GM21825 (cell line): ENCODE data around the gene PLN.

Experiments
- ATAC-seq: cut with Tn5 transposase; IDR thresholded peaks from one replicate; pipeline ENCODE4 v1.9.1; 2021; ENCODE audit warnings: mild to moderate bottlenecking, moderate library complexity; ENCODE audit not compliant: unreplicated experiment

Gene PLN

GRCh38 chr6:118577972-118578371 is 29.9 kb downstream of the PLN start:
- ATAC-seq, result no peak

GRCh38 chr6:118578617-118579016 is 30.5 kb downstream of the PLN start:
- ATAC-seq, result no peak

- ATAC-seq, result no peak
Measured at GRCh38 chr6:118579786-118580185, 31.7 kb downstream of the PLN start.

- ATAC-seq, result no peak
Measured at GRCh38 chr6:118580585-118581419, 32.7 kb downstream of the PLN start.

- ATAC-seq, result no peak
Measured at GRCh38 chr6:118581489-118581959, 33.4 kb downstream of the PLN start.

- no peak for ATAC-seq
Measured at GRCh38 chr6:118584911-118585310, 36.8 kb downstream of the PLN start.

- no peak for ATAC-seq
Measured at GRCh38 chr6:118586746-118587485, 38.8 kb downstream of the PLN start.

- no peak for ATAC-seq
Measured at GRCh38 chr6:118588626-118589025, 40.5 kb downstream of the PLN start.

GRCh38 chr6:118589186-118589585 is 41.1 kb downstream of the PLN start:
- no peak for ATAC-seq

- ATAC-seq, result no peak
Measured at GRCh38 chr6:118589649-118590365, 41.7 kb downstream of the PLN start.

- no peak for ATAC-seq
Measured at GRCh38 chr6:118591897-118592296, 43.8 kb downstream of the PLN start.

GRCh38 chr6:118594877-118595276 is 46.8 kb downstream of the PLN start:
- ATAC-seq, result no peak

- no peak for ATAC-seq
Measured at GRCh38 chr6:118596774-118597320, 48.8 kb downstream of the PLN start.

GRCh38 chr6:118597636-118598035 is 49.5 kb downstream of the PLN start:
- no peak for ATAC-seq

- ATAC-seq, result no peak
Measured at GRCh38 chr6:118598324-118598723, 50.2 kb downstream of the PLN start.

GRCh38 chr6:118602300-118602699 is 54.2 kb downstream of the PLN start:
- no peak for ATAC-seq

GRCh38 chr6:118603372-118603771 is 55.3 kb downstream of the PLN start:
- ATAC-seq, result no peak

- ATAC-seq, result peak; percentile 65
Measured at GRCh38 chr6:118606268-118606667, 58.2 kb downstream of the PLN start.

- no peak for ATAC-seq
Measured at GRCh38 chr6:118606858-118607257, 58.8 kb downstream of the PLN start.
